Coronary artery (tissue), 2 donors: ENCODE results near the gene DYSF.

Experiments used
- DNase-seq: peaks from one replicate; pipeline ENCODE4 v3.0.0-alpha.2; 2017; ENCODE audit warnings: low spot score
- H3K27ac ChIP-seq, 2 donors: fragments of 200-600 bp; sonication (generic); one replicate each; pipeline ENCODE4 v1.5.1; 2016 to 2019
- H3K4me3 ChIP-seq: fragments of 200-600 bp; sonication (generic); 2 replicates; pipeline ENCODE4 v1.5.1; 2016; ENCODE audit warnings: mild to moderate bottlenecking, moderate library complexity
- CTCF ChIP-seq: fragments of 200-600 bp; sonication (generic); IDR thresholded peaks from one replicate; pipeline ENCODE4 v1.5.1; 2019; ENCODE audit warnings: antibody characterized with exemption

DYSF gene

DNA sequence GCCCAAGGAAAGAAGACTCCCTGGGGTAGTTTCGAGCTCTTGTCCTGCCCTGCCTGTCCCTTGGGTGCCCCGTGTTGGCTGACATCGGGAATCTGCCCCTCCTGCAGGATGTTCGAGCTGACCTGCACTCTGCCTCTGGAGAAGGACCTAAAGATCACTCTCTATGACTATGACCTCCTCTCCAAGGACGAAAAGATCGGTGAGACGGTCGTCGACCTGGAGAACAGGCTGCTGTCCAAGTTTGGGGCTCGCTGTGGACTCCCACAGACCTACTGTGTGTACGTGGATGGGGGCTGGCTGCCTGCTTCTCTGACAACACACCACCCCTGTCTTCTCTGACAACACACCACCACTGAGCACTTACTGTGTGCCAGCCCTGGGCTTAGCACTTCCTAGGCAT is 210.8 kb downstream of the DYSF start:
- Histone ChIP-seq H3K4me3 (no peak overlapping the region), H3K27ac (no peak overlapping the region)
- no peak for TF ChIP-seq CTCF
- peak; percentile 61 for DNase-seq

DNA sequence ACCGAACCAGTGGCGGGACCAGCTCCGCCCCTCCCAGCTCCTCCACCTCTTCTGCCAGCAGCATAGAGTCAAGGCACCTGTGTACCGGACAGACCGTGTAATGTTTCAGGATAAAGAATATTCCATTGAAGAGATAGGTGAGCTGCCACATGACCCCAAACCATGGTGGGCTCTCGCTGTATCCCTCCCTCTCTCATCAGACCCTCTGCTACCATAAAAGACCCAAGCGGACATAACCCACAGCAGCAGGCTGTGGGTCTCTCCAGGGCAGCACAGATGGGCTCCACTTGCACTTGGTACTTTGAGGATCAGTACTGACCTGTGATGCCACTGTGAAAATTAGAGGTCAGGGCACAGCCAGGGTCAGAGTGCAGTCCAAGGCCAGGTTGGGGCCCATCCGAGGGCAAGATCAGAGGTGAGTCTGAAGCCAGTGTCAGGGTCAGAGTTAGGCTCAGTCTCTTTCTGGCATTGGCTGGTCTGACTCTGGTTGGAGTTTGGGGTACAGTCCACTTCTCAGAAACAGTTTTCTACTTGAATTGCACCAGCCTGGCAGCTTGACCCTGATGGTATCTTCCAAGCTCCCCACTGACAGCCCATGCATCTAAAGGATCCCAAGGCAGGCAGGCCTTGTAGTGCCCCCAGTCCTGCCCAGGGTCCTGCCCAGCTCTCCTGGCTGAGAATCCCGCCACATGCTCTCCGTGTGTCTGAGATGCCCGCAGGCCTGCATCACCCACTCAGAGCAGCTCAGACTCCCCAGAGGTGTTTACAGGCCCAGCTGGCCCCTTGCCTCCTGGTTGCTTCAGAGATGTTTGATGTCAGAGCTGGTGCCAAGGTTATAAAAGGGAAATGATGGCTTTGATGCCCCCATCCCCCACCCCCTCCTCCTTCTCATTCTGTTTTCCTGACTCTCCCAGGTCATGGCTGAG is 212.1 kb downstream of the DYSF start:
- Histone ChIP-seq H3K27ac (no peak overlapping the region), H3K4me3 (no peak overlapping the region)
- no peak for DNase-seq
- no peak for TF ChIP-seq CTCF

- no peak overlapping the region for H3K4me3 ChIP-seq
- no peak for DNase-seq
- no peak for TF ChIP-seq CTCF
- H3K27ac ChIP-seq, result no peak overlapping the region
Observed at GRCh38 chr2:71666094-71666474, 212.7 kb downstream of the DYSF start.

DNA sequence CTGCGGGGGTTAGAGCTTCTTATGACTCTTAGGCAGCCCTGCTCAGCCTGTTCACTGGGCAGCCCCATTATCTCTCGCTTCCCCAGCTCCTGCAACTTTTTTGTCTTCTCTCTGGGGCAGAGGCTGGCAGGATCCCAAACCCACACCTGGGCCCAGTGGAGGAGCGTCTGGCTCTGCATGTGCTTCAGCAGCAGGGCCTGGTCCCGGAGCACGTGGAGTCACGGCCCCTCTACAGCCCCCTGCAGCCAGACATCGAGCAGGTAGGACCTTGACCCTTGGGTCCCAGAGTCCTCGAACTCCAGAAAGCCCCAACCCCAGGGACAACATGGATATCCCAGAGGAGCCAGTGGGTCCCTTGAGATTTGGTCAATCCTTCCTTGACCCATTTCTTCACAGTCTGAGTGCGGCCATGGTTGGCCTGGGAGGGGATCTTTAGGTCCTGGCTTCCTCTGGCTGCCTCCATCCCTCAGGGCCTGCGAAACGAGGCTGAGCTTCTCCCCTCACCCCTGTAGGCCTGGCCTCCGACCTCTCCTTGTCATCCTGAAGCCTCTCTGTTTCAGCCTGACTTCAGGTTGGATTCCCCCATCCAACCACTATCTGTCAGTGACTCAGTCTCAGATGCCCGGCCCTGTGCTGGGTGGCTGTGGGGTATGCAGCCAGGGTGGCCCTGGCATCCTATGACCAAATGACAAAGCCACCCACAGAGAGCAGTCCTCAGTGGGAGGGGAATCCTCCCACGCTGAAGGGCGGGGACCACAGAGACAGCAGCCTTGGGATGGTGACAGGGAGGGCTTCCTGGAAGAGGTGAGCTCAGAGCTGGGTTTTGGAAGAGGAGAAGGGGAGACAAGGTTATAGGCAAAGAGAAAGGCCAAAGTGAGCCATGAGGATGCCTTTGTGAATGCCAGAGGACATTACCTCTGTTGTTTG is 214.2 kb downstream of the DYSF start:
- no peak overlapping the region for H3K27ac ChIP-seq
- DNase-seq, result no peak
- no peak overlapping the region for H3K4me3 ChIP-seq
- TF ChIP-seq CTCF, result no peak

GRCh38 chr2:71668326-71669057 is 215.1 kb downstream of the DYSF start:
- Histone ChIP-seq H3K27ac (no peak overlapping the region), H3K4me3 (no peak overlapping the region)
- peak; percentile 55 for DNase-seq
- no peak for TF ChIP-seq CTCF

GRCh38 chr2:71669058-71669456 is 215.7 kb downstream of the DYSF start:
- no peak for TF ChIP-seq CTCF
- no peak for DNase-seq
- H3K27ac ChIP-seq, result no peak overlapping the region
- H3K4me3 ChIP-seq, result no peak overlapping the region
